ENCODE results near the gene MAP4K4. TPM values are rescaled to one million over a fixed set of nuclear protein-coding genes. Genes with fewer than 3 reads are reported as not detected.

MAP4K4 gene
- total and polyA plus RNA-seq, 2 experiments from 2014 or later: 20.3 to 115 TPM

DNA sequence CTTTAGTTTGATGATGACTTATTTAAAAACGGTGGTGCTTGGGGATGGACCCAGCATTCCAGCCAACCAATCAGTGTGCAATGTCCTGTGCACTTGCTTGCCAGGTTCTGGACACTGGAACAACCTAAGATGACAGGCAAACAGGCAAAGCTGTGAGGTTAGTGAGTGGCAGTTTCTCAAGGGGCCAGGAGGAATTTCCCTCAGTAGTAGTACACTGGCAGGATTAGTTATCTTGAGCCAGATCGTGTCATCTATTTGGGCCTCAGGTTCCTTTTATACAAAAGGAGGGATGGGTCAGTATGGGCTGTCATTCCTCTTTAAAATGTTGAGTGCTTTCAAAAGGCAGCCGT, 26.6 kb downstream of the MAP4K4 start:
- H3K9me3 ChIP-seq (ENCODE audit: low read depth): no peaks in the 10 kb centered on the region
- no peak overlapping the region for H3K9ac ChIP-seq
- H3K79me2 ChIP-seq (ENCODE audit: insufficient read depth): peaks cover 100% of the 10 kb centered on the region
- no peak overlapping the region for H3K27ac ChIP-seq
- no peak overlapping the region for H3K4me2 ChIP-seq (ENCODE audit: unreplicated experiment)
- in situ Hi-C loops (cut with MboI): no loop called here
- WGBS, 2 experiments (ENCODE audit: low coverage in 1 of 2, low lambda C conversion rate in 2 of 2, missing lambda C conversion rate in 2 of 2): 69 to 77% methylated on average over 3 of the region's 3 CpGs
- H3F3A ChIP-seq (ENCODE audit: insufficient read depth): peaks cover 56% of the 10 kb centered on the region
- peaks cover 58% of the 10 kb centered on the region; the same call in 1 of the 2 replicates for H4K20me1 ChIP-seq (ENCODE audit: insufficient read depth)
- no peaks in the 10 kb centered on the region for H3K27me3 ChIP-seq (replicated peaks; ENCODE audit: insufficient read depth)
- H3K36me3 ChIP-seq (ENCODE audit: low read depth): peaks cover 4% of the 10 kb centered on the region; the same call in 1 of the 2 replicates
- H3K4me3 ChIP-seq: no peak overlapping the region
- no peak overlapping the region for H2AFZ ChIP-seq
- TF ChIP-seq EZH2 (IDR thresholded peaks at IDR 0.05; ENCODE audit: insufficient read depth, poor library complexity, severe bottlenecking) (no peak), EZH2phosphoT487 (IDR thresholded peaks at IDR 0.05; ENCODE audit: insufficient read depth, low read depth) (no peak)
- no peak for DNase-seq
- no peaks in the 10 kb centered on the region for H3K9me2 ChIP-seq (ENCODE audit: insufficient read depth)
- peaks cover 56% of the 10 kb centered on the region for H3K4me1 ChIP-seq (ENCODE audit: insufficient read depth)

GRCh38 chr2:101725038-101725437, 27.5 kb downstream of the MAP4K4 start:
- peaks cover 100% of the 10 kb centered on the region for H3K79me2 ChIP-seq (ENCODE audit: insufficient read depth)
- H3K9ac ChIP-seq: no peak overlapping the region
- H3K9me3 ChIP-seq (ENCODE audit: low read depth): no peaks in the 10 kb centered on the region
- no peak overlapping the region for H3K27ac ChIP-seq
- H3K4me2 ChIP-seq (ENCODE audit: unreplicated experiment): no peak overlapping the region
- no peak overlapping the region for H3K4me3 ChIP-seq
- WGBS, 2 experiments (ENCODE audit: low coverage in 1 of 2, low lambda C conversion rate in 2 of 2, missing lambda C conversion rate in 2 of 2): 87 to 97% methylated on average over 3 of the region's 3 CpGs
- TF ChIP-seq EZH2phosphoT487 (IDR thresholded peaks at IDR 0.05; ENCODE audit: insufficient read depth, low read depth): no peak
- no peak for TF ChIP-seq EZH2 (IDR thresholded peaks at IDR 0.05; ENCODE audit: insufficient read depth, poor library complexity, severe bottlenecking)
- H4K20me1 ChIP-seq (ENCODE audit: insufficient read depth): peaks cover 67% of the 10 kb centered on the region
- peaks cover 47% of the 10 kb centered on the region for H3K4me1 ChIP-seq (ENCODE audit: insufficient read depth)
- in situ Hi-C loops (cut with MboI): no loop called here
- H3K27me3 ChIP-seq (replicated peaks; ENCODE audit: insufficient read depth): no peaks in the 10 kb centered on the region
- no peak for DNase-seq
- peaks cover 51% of the 10 kb centered on the region for H3F3A ChIP-seq (ENCODE audit: insufficient read depth)
- H3K9me2 ChIP-seq (ENCODE audit: insufficient read depth): no peaks in the 10 kb centered on the region
- H2AFZ ChIP-seq: no peak overlapping the region
- H3K36me3 ChIP-seq (ENCODE audit: low read depth): peaks cover 4% of the 10 kb centered on the region; the same call in 1 of the 2 replicates

DNA sequence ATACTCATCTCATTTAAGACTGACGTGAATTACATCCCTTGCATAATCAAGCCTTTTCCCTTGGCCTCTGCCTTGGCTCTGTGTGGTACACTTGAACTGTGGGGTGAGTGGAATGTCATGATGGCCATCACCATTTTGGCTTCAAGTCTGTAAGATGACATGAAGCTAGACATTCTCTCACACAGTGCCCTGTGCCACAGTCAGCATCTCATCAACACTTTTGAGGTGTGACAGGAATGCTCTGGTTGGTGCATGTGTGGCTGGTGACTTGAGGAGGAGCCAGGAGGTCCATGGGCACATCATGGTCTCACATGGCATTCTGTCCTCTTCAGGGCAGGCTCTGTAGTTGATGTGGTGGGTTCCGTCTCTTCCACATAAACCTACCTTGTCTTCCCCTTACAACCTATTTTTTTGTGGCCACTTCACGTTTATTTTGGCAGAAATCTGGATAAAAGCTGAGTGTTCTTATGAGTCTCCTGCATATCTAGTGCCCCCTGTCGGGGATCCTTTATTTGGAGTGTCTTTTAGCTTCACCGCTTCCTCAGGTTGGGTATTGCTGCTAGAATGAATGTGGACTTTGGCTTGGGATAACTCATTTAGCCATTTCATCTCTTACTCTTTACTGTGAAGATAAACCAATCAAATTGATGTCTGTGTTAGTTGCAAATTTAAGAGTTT, 28.1 kb downstream of the MAP4K4 start:
- 70 to 74% methylated on average over 5 of the region's 5 CpGs for WGBS, 2 experiments (ENCODE audit: low coverage in 1 of 2, low lambda C conversion rate in 2 of 2, missing lambda C conversion rate in 2 of 2)
- in situ Hi-C loops (cut with MboI): no loop called here
- peaks cover 41% of the 10 kb centered on the region for H3K4me1 ChIP-seq (ENCODE audit: insufficient read depth)

DNA sequence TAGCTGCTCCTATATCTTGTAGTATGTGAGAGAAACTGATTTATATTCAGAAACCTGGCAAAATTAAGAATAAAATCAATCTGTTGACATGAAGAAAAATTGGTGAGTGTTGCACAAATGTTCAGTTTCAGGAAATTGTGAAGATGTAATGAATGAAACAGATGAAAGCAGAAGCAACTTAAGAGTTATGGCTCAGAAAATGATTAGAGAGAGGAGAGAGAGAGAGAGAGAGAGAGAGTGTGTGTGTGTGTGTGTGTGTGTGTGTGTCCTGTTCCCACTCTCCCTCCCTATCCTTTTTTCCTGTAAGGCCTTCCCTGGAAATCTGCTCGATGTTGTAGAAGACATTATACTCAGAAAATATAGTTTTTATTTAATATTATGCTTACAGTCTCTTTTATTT, 31.4 kb downstream of the MAP4K4 start:
- peaks cover 22% of the 10 kb centered on the region; the same call in 1 of the 2 replicates for H3F3A ChIP-seq (ENCODE audit: insufficient read depth)
- no peak overlapping the region for H3K27ac ChIP-seq
- H3K9me2 ChIP-seq (ENCODE audit: insufficient read depth): no peaks in the 10 kb centered on the region
- peaks cover 46% of the 10 kb centered on the region for H3K4me1 ChIP-seq (ENCODE audit: insufficient read depth)
- no peak for DNase-seq
- H3K9me3 ChIP-seq (ENCODE audit: low read depth): no peaks in the 10 kb centered on the region
- in situ Hi-C loops (cut with MboI): no loop called here
- H3K9ac ChIP-seq: no peak overlapping the region
- H4K20me1 ChIP-seq (ENCODE audit: insufficient read depth): peaks cover 49% of the 10 kb centered on the region
- no peak overlapping the region for H3K4me2 ChIP-seq (ENCODE audit: unreplicated experiment)
- H3K36me3 ChIP-seq (ENCODE audit: low read depth): no peaks in the 10 kb centered on the region
- 91 to 93% methylated on average over 1 of the region's 1 CpG for WGBS, 2 experiments (ENCODE audit: low coverage in 1 of 2, low lambda C conversion rate in 2 of 2, missing lambda C conversion rate in 2 of 2)
- no peak for TF ChIP-seq EZH2 (IDR thresholded peaks at IDR 0.05; ENCODE audit: insufficient read depth, poor library complexity, severe bottlenecking)
- no peak for TF ChIP-seq EZH2phosphoT487 (IDR thresholded peaks at IDR 0.05; ENCODE audit: insufficient read depth, low read depth)
- no peak overlapping the region for H2AFZ ChIP-seq
- H3K79me2 ChIP-seq (ENCODE audit: insufficient read depth): peaks cover 100% of the 10 kb centered on the region
- no peak overlapping the region for H3K4me3 ChIP-seq
- H3K27me3 ChIP-seq (replicated peaks; ENCODE audit: insufficient read depth): no peaks in the 10 kb centered on the region

More for the DNA sequence above, 28.1 kb downstream of the MAP4K4 start:
- Histone ChIP-seq H3K4me2 (ENCODE audit: unreplicated experiment) (no peak overlapping the region), H3K9me2 (ENCODE audit: insufficient read depth) (no peaks in the 10 kb centered on the region), H3F3A (ENCODE audit: insufficient read depth) (peaks cover 45% of the 10 kb centered on the region), H2AFZ (no peak overlapping the region), H3K9ac (no peak overlapping the region), H3K9me3 (ENCODE audit: low read depth) (no peaks in the 10 kb centered on the region), H3K27me3 (replicated peaks; ENCODE audit: insufficient read depth) (no peaks in the 10 kb centered on the region), H3K36me3 (ENCODE audit: low read depth) (peaks cover under 1% of the 10 kb centered on the region; the same call in 1 of the 2 replicates), H4K20me1 (ENCODE audit: insufficient read depth) (peaks cover 67% of the 10 kb centered on the region), H3K79me2 (ENCODE audit: insufficient read depth) (peaks cover 100% of the 10 kb centered on the region), H3K27ac (no peak overlapping the region), H3K4me3 (no peak overlapping the region)
- TF ChIP-seq EZH2phosphoT487 (IDR thresholded peaks at IDR 0.05; ENCODE audit: insufficient read depth, low read depth) (no peak), EZH2 (IDR thresholded peaks at IDR 0.05; ENCODE audit: insufficient read depth, poor library complexity, severe bottlenecking) (no peak)
- DNase-seq: peak; percentile 20

Data from GM23248 (cell line).